Measurements from ENCODE around the gene SLC46A2.

SLC46A2 gene

GRCh38 chr9:112833081-112833480, 57.6 kb downstream of the SLC46A2 start:
- Histone ChIP-seq H3K27ac (no peak overlapping the region), H3K4me3 (ENCODE audit: low read depth, low read length) (no peak overlapping the region), H3K36me3 (peaks cover 23% of the 10 kb centered on the region), H3K9me3 (ENCODE audit: severe bottlenecking) (no peaks in the 10 kb centered on the region), H3K27me3 (ENCODE audit: insufficient read depth, low read depth, severe bottlenecking) (no peaks in the 10 kb centered on the region)
- no peak for DNase-seq
- TF ChIP-seq CTCF (IDR thresholded peaks at IDR 0.05; ENCODE audit: low read depth, low read length): no peak

GRCh38 chr9:112831969-112832368, 58.7 kb downstream of the SLC46A2 start:
- no peak for TF ChIP-seq CTCF (IDR thresholded peaks at IDR 0.05; ENCODE audit: low read depth, low read length)
- Histone ChIP-seq H3K27ac (no peak overlapping the region), H3K27me3 (ENCODE audit: insufficient read depth, low read depth, severe bottlenecking) (no peaks in the 10 kb centered on the region), H3K36me3 (peaks cover 21% of the 10 kb centered on the region), H3K4me3 (ENCODE audit: low read depth, low read length) (no peak overlapping the region), H3K9me3 (ENCODE audit: severe bottlenecking) (no peaks in the 10 kb centered on the region)
- DNase-seq: no peak

- H3K4me3 ChIP-seq (ENCODE audit: low read depth, low read length): no peak overlapping the region
- DNase-seq: no peak
- H3K27me3 ChIP-seq (ENCODE audit: insufficient read depth, low read depth, severe bottlenecking): no peaks in the 10 kb centered on the region
- TF ChIP-seq CTCF (IDR thresholded peaks at IDR 0.05; ENCODE audit: low read depth, low read length): no peak
- no peaks in the 10 kb centered on the region for H3K9me3 ChIP-seq (ENCODE audit: severe bottlenecking)
- H3K27ac ChIP-seq: no peak overlapping the region
- peaks cover 18% of the 10 kb centered on the region for H3K36me3 ChIP-seq
Measured at GRCh38 chr9:112831281-112831851, 59.3 kb downstream of the SLC46A2 start.

All from WERI-Rb-1 (cell line).